Smooth muscle cell (in vitro differentiated cells): ENCODE measurements around the gene HRG. TPM values are rescaled to one million over a fixed set of nuclear protein-coding genes. Genes with fewer than 3 reads are reported as not detected.
"Not testable (repeated sequence)": the region's sequence is repeated elsewhere in the genome, so short reads cannot be mapped to it uniquely, and the experiment has no call there.

ENCODE experiments used
- DNase-seq: peaks from one replicate; lab custom pipeline; 2025; ENCODE audit not compliant: unreplicated experiment; lab: John Stamatoyannopoulos, UW
- H2AFZ ChIP-seq: fragments of 200-600 bp; sonication (generic); 2 replicates; pipeline ENCODE4 v1.6.0; 2016; ENCODE audit warnings: antibody characterized with exemption, low read depth, mild to moderate bottlenecking
- H3F3A ChIP-seq: fragments of 200-600 bp; sonication (generic); 2 replicates; pipeline ENCODE4 v1.6.0; 2017; ENCODE audit warnings: antibody characterized with exemption, low read depth
- H3K27ac ChIP-seq: fragments of 200-600 bp; sonication (generic); 2 replicates; pipeline ENCODE4 v1.5.1; 2016; ENCODE audit warnings: low read depth, mild to moderate bottlenecking
- H3K27me3 ChIP-seq: fragments of 200-600 bp; sonication (generic); 2 replicates; pipeline ENCODE4 v1.6.1; 2016; ENCODE audit warnings: low read depth, mild to moderate bottlenecking
- H3K36me3 ChIP-seq: fragments of 200-600 bp; sonication (generic); 2 replicates; pipeline ENCODE4 v1.5.1; 2016; ENCODE audit warnings: low read depth
- H3K4me1 ChIP-seq: fragments of 200-600 bp; sonication (generic); 2 replicates; pipeline ENCODE4 v1.5.1; 2016; ENCODE audit warnings: low read depth
- H3K4me2 ChIP-seq: fragments of 200-600 bp; sonication (generic); 2 replicates; pipeline ENCODE4 v1.6.0; 2016; ENCODE audit warnings: mild to moderate bottlenecking
- H3K4me3 ChIP-seq: fragments of 200-600 bp; sonication (generic); 2 replicates; pipeline ENCODE4 v1.5.1; 2016; ENCODE audit warnings: mild to moderate bottlenecking
- H3K79me2 ChIP-seq: fragments of 200-600 bp; sonication (generic); 2 replicates; pipeline ENCODE4 v1.6.0; 2016; ENCODE audit warnings: low read depth, mild to moderate bottlenecking
- H3K9ac ChIP-seq: fragments of 200-600 bp; sonication (generic); 2 replicates; pipeline ENCODE4 v1.6.0; 2016; ENCODE audit warnings: low read depth
- H3K9me3 ChIP-seq: fragments of 200-600 bp; sonication (generic); replicated peaks from 2 replicates; pipeline ENCODE4 v1.5.1; 2016; ENCODE audit warnings: low read depth
- H4K20me1 ChIP-seq: fragments of 200-600 bp; sonication (generic); 2 replicates; pipeline ENCODE4 v1.6.0; 2016; ENCODE audit warnings: low read depth
- CTCF ChIP-seq: fragments of 200-600 bp; sonication (generic); IDR thresholded peaks from 2 replicates; pipeline ENCODE4 v1.5.1; 2017; ENCODE audit warnings: borderline replicate concordance, mild to moderate bottlenecking, antibody characterized with exemption; ENCODE audit not compliant: insufficient read depth, poor library complexity, severe bottlenecking
- WGBS: methylation state at CpG from one replicate; pipeline ENCODE4 v1.1.7; 2016; ENCODE audit warnings: low lambda C conversion rate; 5-methylcytosine and 5-hydroxymethylcytosine counted together
- polyA plus RNA-seq: library from polyadenylated mRNA; unstranded; fragments of >200 nt; fragmentation: Nextera tagmentation; extraction: Ambion mirVana; gene quantifications from 2 replicates; pipeline ENCODE4 v1.2.1, GENCODE V29; 2016
- total RNA-seq: library from RNA; depleted of rRNA; stranded (reverse); fragments of >200 nt; gene quantifications from 2 replicates; pipeline ENCODE4 v1.2.3, GENCODE V29; 2014

HRG gene
- total and polyA plus RNA-seq, 2 experiments from 2014 or later, result not detected

DNA sequence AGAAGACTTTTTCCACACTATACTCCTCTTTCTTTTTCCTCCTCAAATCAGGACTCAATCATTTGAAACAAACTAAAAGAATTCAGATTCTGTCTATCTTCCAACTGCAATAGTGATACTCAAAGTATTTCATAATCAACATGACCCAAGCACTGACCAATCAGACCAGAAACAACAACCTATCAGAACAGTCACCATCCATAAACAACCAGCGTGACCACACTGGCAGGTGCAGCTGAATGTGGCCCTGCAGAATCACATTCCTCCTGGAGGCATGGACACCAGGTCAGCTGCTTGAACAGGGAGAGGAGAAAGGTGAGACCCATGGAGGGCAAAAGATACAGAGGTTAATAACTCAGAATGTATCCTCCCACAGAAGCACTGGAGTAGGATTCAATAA lies 13.3 kb downstream of the HRG start:
- Histone ChIP-seq H3K4me1 (no peaks in the 10 kb centered on the region), H3K4me3 (no peak overlapping the region), H2AFZ (no peak overlapping the region), H3K9me3 (no peaks in the 10 kb centered on the region), H3K9ac (no peak overlapping the region), H3K79me2 (no peaks in the 10 kb centered on the region), H3K36me3 (no peaks in the 10 kb centered on the region), H3K4me2 (no peak overlapping the region), H3K27me3 (peaks cover 12% of the 10 kb centered on the region), H3F3A (no peaks in the 10 kb centered on the region), H4K20me1 (no peaks in the 10 kb centered on the region), H3K27ac (no peak overlapping the region)
- 78% methylated on average over 1 of the region's 1 CpG for WGBS
- no peak for TF ChIP-seq CTCF
- no peak for DNase-seq

DNA sequence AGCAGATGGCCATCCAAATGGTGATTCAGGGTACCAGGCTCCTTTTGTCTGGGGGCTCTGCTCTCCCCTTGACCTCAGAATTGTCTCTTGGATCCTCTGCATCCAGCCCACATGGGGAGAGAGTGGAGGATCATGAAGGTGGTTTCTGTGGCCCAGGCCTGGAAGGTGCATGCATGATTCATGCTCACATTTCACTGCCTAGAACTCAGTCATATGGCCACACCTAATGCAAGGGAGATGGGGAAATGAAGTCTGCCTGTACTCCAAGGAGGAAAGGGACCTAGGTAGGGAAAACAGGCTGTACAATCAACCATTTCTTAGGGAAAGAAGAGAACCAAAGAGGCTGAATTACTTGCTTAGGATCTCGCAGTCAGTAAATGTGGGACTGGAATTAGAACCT lies 15.1 kb downstream of the HRG start:
- Histone ChIP-seq H3K4me3 (no peak overlapping the region), H3F3A (no peaks in the 10 kb centered on the region), H3K4me2 (no peak overlapping the region), H4K20me1 (no peaks in the 10 kb centered on the region), H3K4me1 (no peaks in the 10 kb centered on the region), H3K79me2 (no peaks in the 10 kb centered on the region), H3K9me3 (no peaks in the 10 kb centered on the region), H3K9ac (no peak overlapping the region), H2AFZ (no peak overlapping the region), H3K27me3 (peaks cover 4% of the 10 kb centered on the region), H3K36me3 (no peaks in the 10 kb centered on the region), H3K27ac (no peak overlapping the region)
- TF ChIP-seq CTCF, result no peak
- DNase-seq, result no peak
- 53% methylated on average over 1 of the region's 1 CpG for WGBS

DNA sequence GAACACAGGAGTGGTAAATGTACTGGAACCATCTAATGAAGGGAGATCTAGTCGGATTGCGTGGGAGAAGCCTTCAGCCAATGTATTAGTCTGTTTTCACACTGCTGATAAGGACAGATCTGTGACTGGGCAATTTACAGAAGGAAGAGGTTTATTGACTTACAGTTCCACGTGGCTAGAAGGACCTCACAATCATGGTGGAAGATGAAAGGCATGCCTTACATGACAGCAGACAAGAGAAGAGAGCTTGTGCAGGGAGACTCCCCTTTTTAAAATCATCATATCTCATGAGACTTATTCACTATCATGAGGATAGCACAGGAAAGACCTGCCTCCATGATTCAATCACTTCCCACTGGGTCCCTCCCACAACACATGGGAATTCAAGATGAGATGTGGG lies 17.0 kb downstream of the HRG start:
- Histone ChIP-seq H3K27me3 (peaks cover 4% of the 10 kb centered on the region), H3K27ac (no peak overlapping the region), H3F3A (no peaks in the 10 kb centered on the region), H3K4me1 (no peaks in the 10 kb centered on the region), H3K36me3 (no peaks in the 10 kb centered on the region), H2AFZ (no peak overlapping the region), H3K4me3 (no peak overlapping the region), H3K79me2 (no peaks in the 10 kb centered on the region), H3K4me2 (no peak overlapping the region), H3K9me3 (no peaks in the 10 kb centered on the region), H3K9ac (no peak overlapping the region), H4K20me1 (no peaks in the 10 kb centered on the region)
- DNase-seq, result no peak
- TF ChIP-seq CTCF, result no peak
- WGBS, result 81% methylated on average over 3 of the region's 3 CpGs

GRCh38 chr3:186683979-186684378 lies 18.2 kb downstream of the HRG start:
- 87% methylated on average over 3 of the region's 3 CpGs for WGBS

DNA sequence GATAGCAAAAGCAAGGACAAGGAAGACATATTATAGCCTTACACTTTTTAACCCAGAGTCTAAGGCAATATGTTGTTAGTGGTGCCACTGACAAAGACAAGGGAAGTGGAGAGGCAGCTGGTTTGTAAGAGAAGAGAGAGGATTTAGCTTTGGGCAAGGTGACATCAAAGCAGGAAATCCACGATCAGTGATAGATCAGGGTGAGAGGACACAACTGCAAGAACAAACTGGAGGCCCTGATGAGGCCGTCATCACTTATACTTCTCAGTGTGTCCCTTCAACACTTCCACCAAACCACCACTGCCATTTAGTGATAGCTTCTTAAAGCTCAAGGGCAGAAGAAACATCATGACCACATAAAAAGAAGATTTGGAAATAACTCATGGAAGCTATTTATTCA lies 20.7 kb downstream of the HRG start:
- H2AFZ ChIP-seq, H3K4me3 ChIP-seq, H3F3A ChIP-seq, H3K9me3 ChIP-seq, H3K4me2 ChIP-seq, H3K27ac ChIP-seq, H3K9ac ChIP-seq, H3K79me2 ChIP-seq, H3K4me1 ChIP-seq, DNase-seq, H3K36me3 ChIP-seq, H3K27me3 ChIP-seq, H4K20me1 ChIP-seq: not testable (repeated sequence)
- WGBS, result 84% methylated on average over 2 of the region's 2 CpGs

More at GRCh38 chr3:186683979-186684378, 18.2 kb downstream of the HRG start:
- no peak for TF ChIP-seq CTCF
- H3K27me3 ChIP-seq, result no peaks in the 10 kb centered on the region
- H3K79me2 ChIP-seq, result no peaks in the 10 kb centered on the region
- no peaks in the 10 kb centered on the region for H3K4me1 ChIP-seq
- H2AFZ ChIP-seq, result no peak overlapping the region
- no peak overlapping the region for H3K4me2 ChIP-seq
- H4K20me1 ChIP-seq, result no peaks in the 10 kb centered on the region
- H3K27ac ChIP-seq, result no peak overlapping the region
- H3K9ac ChIP-seq, result no peak overlapping the region
- no peaks in the 10 kb centered on the region for H3K9me3 ChIP-seq
- no peak overlapping the region for H3K4me3 ChIP-seq
- H3K36me3 ChIP-seq, result no peaks in the 10 kb centered on the region
- no peaks in the 10 kb centered on the region for H3F3A ChIP-seq
- DNase-seq, result no peak
